ENCODE results near the gene TMPRSS2.

The TMPRSS2 gene

GRCh38 chr21:41507521-41508414, at the start of gene TMPRSS2:
Gene TMPRSS2 (minus strand): TSS chr21:41508158. CDS start chr21:41498133, 10,025 bp downstream.
- no peak for DNase-seq

DNA sequence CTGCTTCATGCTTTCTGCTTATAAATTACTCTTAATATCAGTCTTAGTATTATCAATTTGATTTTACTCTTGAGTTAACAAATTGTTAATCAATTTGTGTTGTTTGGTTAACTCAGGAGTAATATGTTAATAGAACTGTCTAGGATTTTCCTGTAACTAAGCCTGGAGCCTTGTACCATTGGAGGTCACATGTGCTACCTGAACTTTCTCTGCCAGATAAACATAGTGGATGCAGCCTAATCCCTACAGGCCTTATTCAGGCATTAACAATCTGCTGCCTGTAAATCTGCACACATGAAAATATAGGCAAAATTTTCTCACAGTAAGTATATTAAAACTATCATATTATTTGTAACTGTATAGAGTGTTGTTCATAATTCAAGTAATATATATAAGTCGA, 47.1 kb upstream of the TMPRSS2 start:
- DNase-seq = no peak

- DNase-seq = no peak
Observed at GRCh38 chr21:41552254-41552653, 44.3 kb upstream of the TMPRSS2 start.

- no peak for DNase-seq
Observed at GRCh38 chr21:41548781-41549180, 40.8 kb upstream of the TMPRSS2 start.

- DNase-seq = no peak
Observed at GRCh38 chr21:41547111-41547510, 39.2 kb upstream of the TMPRSS2 start.

GRCh38 chr21:41545500-41546359, 37.8 kb upstream of the TMPRSS2 start:
- no peak for DNase-seq

DNA sequence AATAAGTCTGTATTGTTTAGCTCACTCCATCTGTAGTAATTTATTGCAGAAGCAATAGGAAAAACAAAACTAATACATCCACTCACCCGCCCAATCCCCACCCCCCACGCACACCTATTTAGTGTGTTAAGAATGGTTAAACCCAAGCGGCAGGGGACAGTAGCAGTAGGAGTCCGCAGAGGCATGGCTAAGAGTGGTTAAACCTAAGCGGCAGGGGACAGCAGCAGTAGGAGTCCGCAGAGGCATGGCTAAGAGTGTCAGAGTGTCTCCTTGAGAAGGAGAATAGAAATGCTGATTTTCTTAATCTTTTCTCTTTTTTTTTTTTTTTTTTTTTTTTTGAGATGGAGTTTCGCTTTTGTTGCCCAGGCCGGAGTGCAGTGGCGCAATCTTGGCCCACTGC, 34.8 kb upstream of the TMPRSS2 start:
- DNase-seq = no peak

- no peak for DNase-seq
Observed at GRCh38 chr21:41537356-41537755, 29.4 kb upstream of the TMPRSS2 start.

DNA sequence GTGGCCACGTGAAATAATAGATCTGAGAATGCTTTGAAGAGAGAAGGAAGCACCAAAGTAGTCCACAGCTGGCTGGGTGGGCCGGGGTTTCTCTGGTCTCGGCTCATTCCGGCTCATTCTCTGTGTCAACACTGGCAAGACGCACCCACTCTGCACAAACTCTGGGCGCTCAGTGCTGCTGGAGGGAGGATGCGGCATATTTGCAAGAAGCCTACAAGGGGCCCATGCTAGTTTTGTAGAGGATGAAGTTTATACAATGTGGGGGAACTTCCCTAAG, 28.8 kb upstream of the TMPRSS2 start:
- no peak for DNase-seq

DNA sequence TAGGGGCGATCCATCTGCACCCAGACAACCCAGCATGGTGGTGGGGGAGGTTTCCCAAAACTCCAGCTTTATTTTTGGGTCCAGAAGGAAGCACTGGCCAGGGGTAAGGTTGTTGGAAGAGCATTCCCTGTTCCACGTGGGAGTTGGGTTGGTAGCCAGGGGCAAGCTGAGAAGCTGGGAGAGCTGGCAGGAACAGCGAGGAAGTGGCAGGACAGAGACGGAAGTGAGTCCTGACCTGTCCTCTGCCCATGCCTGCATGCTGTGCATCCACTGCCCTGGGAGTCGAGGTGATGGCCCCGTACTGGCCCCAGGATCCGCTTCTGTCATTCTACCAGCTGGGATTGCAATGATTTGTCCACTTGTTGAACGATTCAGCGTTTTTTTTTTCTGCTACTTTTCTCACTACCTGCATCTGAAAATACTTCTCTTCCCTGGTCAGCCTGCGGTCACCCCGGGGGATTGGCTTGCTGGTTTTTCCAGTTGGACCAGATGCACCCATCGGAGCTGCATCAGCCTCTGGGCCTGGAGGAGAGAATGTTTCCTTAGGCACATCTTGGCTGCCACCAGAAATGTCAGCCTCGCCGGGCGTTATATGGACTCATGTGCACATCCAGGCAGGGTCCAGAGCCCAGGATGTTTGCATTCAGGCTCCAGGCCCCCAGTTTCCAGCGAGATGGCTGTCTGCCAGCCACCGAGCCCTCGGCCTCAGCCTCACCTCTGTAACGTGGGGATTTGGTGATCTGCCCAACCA, 28.3 kb upstream of the TMPRSS2 start:
- DNase-seq = no peak

DNA sequence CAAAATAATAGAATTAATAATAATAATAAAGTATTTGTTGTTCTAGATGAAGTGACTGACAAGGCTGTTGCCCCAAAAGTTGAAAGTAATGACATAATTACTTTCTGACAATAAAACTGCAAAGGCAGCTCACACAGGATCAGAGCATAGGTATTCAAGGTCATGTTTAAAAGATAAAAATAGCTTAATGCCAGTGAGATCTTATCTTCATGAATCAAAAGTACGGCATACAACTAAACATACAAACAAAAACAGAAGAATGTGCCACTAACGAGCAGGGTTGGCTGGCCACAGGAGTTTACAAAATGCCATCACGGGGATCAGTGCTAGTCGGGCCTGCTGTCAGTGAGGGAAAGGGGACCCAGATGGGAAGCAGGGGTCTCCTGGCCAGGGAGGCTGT, 22.4 kb upstream of the TMPRSS2 start:
- no peak for DNase-seq

DNA sequence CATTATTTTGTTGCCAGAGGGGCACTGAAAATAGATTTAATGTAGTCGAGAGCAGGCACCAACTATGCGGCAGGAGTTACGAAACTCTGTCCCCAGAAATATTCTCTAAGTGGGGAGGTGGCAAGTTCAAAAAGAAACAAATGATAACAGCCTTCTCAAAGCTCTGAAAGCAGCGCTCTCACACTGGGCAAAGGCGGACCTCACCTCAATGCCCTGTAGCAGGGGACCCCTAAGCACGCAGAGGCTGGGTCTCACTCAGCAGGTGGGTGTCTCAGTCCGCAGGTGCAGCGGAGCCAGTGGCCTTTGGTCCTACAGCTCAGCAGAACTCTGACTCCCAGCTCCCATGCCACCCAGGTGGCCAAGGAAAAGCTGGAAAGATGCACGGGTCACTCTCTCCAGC, 21.8 kb upstream of the TMPRSS2 start:
- no peak for DNase-seq

DNA sequence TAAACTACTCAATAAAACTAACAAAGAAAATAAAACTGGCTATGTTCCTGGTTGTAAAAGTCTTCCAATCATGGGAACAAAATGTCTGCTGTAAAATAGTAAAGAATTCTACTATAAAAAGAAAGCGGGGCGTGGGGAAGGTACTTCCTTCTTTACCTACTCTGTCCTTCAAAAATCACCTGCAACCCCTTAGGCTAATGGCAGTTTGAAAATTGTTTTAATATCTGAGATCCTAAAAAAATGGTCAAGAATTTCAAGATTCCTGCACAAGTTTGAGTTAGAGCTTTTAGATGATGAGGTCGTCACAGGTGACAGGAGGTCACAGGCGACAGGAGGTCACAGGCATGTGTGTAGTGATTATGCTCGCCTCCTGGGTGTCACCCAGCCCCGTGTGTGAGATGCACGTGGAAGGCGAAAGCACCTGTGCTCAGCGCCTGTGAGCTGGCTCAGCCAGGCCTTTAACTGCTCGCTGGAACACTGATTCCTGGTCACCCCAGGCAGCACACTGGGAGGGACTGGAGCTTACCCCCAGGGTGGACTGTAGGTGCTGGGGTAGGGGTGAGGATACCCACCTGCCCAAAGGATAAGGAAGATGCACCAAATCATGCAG, 18.6 kb upstream of the TMPRSS2 start:
- DNase-seq = no peak

GRCh38 chr21:41523175-41523574, 15.2 kb upstream of the TMPRSS2 start:
- DNase-seq = no peak

- no peak for DNase-seq
Observed at GRCh38 chr21:41521489-41522027, 13.6 kb upstream of the TMPRSS2 start.

- DNase-seq = no peak
Observed at GRCh38 chr21:41520560-41521442, 12.8 kb upstream of the TMPRSS2 start.

GRCh38 chr21:41519806-41520559, 12.0 kb upstream of the TMPRSS2 start:
- DNase-seq = no peak

- no peak for DNase-seq
Observed at GRCh38 chr21:41518757-41519156, 10.8 kb upstream of the TMPRSS2 start.

DNA sequence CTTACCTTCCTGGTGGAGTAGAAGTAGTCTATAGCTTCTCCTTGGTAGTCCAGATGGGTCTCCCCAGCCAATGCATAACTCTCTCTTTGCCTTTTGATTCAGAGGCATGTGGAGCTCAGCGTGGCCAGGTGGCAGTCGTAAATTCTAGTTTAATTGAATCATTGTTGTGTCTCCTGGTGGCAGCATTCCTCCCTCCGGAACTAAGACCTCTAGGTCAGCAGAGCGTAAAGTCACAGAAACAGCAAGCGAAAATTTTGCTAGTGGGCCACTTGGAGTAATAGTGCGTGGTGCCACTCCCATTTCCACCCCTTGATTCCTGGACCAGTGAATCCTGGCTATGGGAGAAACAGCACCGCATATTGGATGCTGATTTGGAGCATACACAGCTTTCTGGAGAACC, 3.9 kb upstream of the TMPRSS2 start:
- DNase-seq = no peak

GRCh38 chr21:41510500-41510899, 2.5 kb upstream of the TMPRSS2 start:
- DNase-seq = no peak

- DNase-seq = no peak
Observed at GRCh38 chr21:41509733-41510132, 1.8 kb upstream of the TMPRSS2 start.

All from stimulated activated CD4-positive, alpha-beta T cell treated with anti-CD3 and anti-CD28 coated beads, Interleukin-1b, Interleukin-23, amount 100 ng/mL, for 48 hours (primary cell).